Glutamatergic neuron (in vitro differentiated cells): ENCODE measurements around the gene PLXDC2. TPM values are rescaled to one million over a fixed set of nuclear protein-coding genes. Genes with fewer than 3 reads are reported as not detected.

Experiments
- DNase-seq: peaks from one replicate; pipeline ENCODE4 v3.0.0; 2022
- H3K27ac Mint-ChIP-seq: one replicate; pipeline ENCODE4 v1.8.0; 2020; ENCODE audit warnings: mild to moderate bottlenecking, mixed read lengths, inconsistent platforms; ENCODE audit not compliant: unreplicated experiment
- H3K27me3 Mint-ChIP-seq: one replicate; pipeline ENCODE4 v1.8.0; 2020; ENCODE audit warnings: mild to moderate bottlenecking, moderate library complexity, mixed read lengths, inconsistent platforms; ENCODE audit not compliant: unreplicated experiment
- H3K36me3 Mint-ChIP-seq: one replicate; pipeline ENCODE4 v1.8.0; 2020; ENCODE audit warnings: mild to moderate bottlenecking, mixed read lengths, inconsistent platforms; ENCODE audit not compliant: unreplicated experiment
- H3K4me1 Mint-ChIP-seq: one replicate; pipeline ENCODE4 v1.8.0; 2020; ENCODE audit warnings: mild to moderate bottlenecking, low read depth, mixed read lengths, inconsistent platforms; ENCODE audit not compliant: unreplicated experiment
- H3K4me3 Mint-ChIP-seq: one replicate; pipeline ENCODE4 v1.8.0; 2020; ENCODE audit warnings: mild to moderate bottlenecking, mixed read lengths, inconsistent platforms; ENCODE audit not compliant: unreplicated experiment
- H3K9me3 Mint-ChIP-seq: one replicate; pipeline ENCODE4 v1.8.0; 2020; ENCODE audit warnings: mild to moderate bottlenecking, moderate library complexity, mixed read lengths, inconsistent platforms; ENCODE audit not compliant: unreplicated experiment
- CTCF ChIP-seq: fragments of 200-600 bp; sonication (generic); IDR thresholded peaks from one replicate; pipeline ENCODE4 v1.5.0; 2021; ENCODE audit not compliant: partially characterized antibody, unreplicated experiment
- total RNA-seq: library from RNA; stranded (reverse); fragmentation: NEBNext Ultra II Directional; extraction: Animal tissue kit (Norgen Biotek cat#: 25700); gene quantifications from one replicate; pipeline ENCODE4 v1.2.1, GENCODE V29; 2021; ENCODE audit not compliant: unreplicated experiment

PLXDC2 gene
- total RNA-seq, 1 donor from 2014 or later: 3.9 TPM

- Mint-ChIP-seq H3K4me3 (no peak overlapping the region), H3K4me1 (peaks cover 4% of the 10 kb centered on the region), H3K9me3 (no peaks in the 10 kb centered on the region), H3K27me3 (peaks cover 8% of the 10 kb centered on the region), H3K27ac (no peak overlapping the region), H3K36me3 (no peaks in the 10 kb centered on the region)
- no peak for TF ChIP-seq CTCF
- no peak for DNase-seq
These were observed 2.6 kb downstream of the PLXDC2 start for GRCh38 chr10:19818876-19819275.

GRCh38 chr10:19819419-19820033, 3.3 kb downstream of the PLXDC2 start:
- peak; percentile 89 for TF ChIP-seq CTCF
- no peaks in the 10 kb centered on the region for H3K9me3 Mint-ChIP-seq
- H3K4me1 Mint-ChIP-seq: peaks cover 4% of the 10 kb centered on the region
- H3K27ac Mint-ChIP-seq: no peak overlapping the region
- H3K36me3 Mint-ChIP-seq: no peaks in the 10 kb centered on the region
- H3K4me3 Mint-ChIP-seq: no peak overlapping the region
- no peak for DNase-seq
- H3K27me3 Mint-ChIP-seq: peaks cover 8% of the 10 kb centered on the region

GRCh38 chr10:19824381-19825342, 8.4 kb downstream of the PLXDC2 start:
- Mint-ChIP-seq H3K27me3 (no peaks in the 10 kb centered on the region), H3K4me1 (no peaks in the 10 kb centered on the region), H3K9me3 (no peaks in the 10 kb centered on the region), H3K4me3 (no peak overlapping the region), H3K27ac (no peak overlapping the region), H3K36me3 (no peaks in the 10 kb centered on the region)
- DNase-seq: no peak
- TF ChIP-seq CTCF: no peak

GRCh38 chr10:19825700-19826099, 9.5 kb downstream of the PLXDC2 start:
- H3K27ac Mint-ChIP-seq: no peak overlapping the region
- no peaks in the 10 kb centered on the region for H3K27me3 Mint-ChIP-seq
- TF ChIP-seq CTCF: no peak
- no peak for DNase-seq
- H3K9me3 Mint-ChIP-seq: no peaks in the 10 kb centered on the region
- H3K36me3 Mint-ChIP-seq: no peaks in the 10 kb centered on the region
- no peak overlapping the region for H3K4me3 Mint-ChIP-seq
- no peaks in the 10 kb centered on the region for H3K4me1 Mint-ChIP-seq

- H3K27ac Mint-ChIP-seq: no peak overlapping the region
- no peaks in the 10 kb centered on the region for H3K36me3 Mint-ChIP-seq
- no peaks in the 10 kb centered on the region for H3K4me1 Mint-ChIP-seq
These were observed 10.5 kb downstream of the PLXDC2 start for GRCh38 chr10:19826712-19827111.

More at GRCh38 chr10:19826712-19827111, 10.5 kb downstream of the PLXDC2 start:
- H3K9me3 Mint-ChIP-seq: no peaks in the 10 kb centered on the region
- no peak for DNase-seq
- H3K27me3 Mint-ChIP-seq: no peaks in the 10 kb centered on the region
- no peak overlapping the region for H3K4me3 Mint-ChIP-seq
- TF ChIP-seq CTCF: no peak
